ENCODE results near the gene SLC35G1.
A peak's percentile ranks its signal among the peaks of the same experiment; 100 is the strongest.

The SLC35G1 gene, protein sequence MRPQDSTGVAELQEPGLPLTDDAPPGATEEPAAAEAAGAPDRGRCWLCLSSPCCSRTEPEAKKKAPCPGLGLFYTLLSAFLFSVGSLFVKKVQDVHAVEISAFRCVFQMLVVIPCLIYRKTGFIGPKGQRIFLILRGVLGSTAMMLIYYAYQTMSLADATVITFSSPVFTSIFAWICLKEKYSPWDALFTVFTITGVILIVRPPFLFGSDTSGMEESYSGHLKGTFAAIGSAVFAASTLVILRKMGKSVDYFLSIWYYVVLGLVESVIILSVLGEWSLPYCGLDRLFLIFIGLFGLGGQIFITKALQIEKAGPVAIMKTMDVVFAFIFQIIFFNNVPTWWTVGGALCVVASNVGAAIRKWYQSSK

DNA sequence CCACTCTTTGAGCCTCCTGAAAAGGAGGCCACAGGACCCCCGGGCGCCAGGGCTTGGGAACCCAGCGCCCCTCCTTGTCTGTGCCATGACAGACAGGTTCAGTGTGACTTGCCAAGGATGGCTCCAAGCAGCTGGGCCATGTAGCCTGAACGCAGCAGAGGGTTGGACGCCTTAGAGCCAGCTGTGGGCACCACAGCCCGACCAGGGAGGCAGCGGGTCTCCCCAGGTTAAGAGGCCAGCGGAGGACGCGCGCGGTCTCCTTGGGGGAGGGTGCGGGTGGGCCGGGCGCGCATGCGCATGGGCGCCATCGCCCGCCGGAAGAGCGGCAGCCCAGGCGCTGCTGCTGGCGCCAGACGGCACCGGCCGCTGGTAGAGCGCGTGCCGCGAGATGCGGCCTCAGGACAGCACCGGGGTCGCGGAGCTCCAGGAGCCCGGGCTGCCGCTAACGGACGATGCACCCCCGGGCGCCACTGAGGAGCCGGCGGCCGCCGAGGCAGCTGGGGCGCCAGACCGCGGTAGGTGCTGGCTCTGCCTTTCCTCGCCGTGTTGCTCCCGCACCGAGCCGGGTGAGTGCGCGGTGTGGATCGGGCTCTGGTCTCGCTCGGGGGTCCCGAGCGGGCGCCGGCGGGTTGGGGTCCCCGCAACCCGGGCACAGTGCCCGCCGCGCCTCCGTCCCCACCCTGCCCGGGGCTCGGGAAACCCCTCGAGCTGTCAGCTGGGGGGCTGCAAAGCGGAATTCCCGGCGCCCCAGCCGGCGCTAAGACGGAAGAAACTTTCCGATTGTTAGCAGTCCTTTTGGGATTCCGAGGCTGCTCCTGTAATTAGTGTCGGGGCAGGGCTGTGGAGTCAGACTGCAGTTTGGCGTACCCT lies at the start of gene SLC35G1:
Gene SLC35G1 (plus strand): TSS at position 333 of the 870 bp plus-strand sequence. CDS start 56 bp downstream, at position 389.
- DNase-seq: peak; percentile 72

DNA sequence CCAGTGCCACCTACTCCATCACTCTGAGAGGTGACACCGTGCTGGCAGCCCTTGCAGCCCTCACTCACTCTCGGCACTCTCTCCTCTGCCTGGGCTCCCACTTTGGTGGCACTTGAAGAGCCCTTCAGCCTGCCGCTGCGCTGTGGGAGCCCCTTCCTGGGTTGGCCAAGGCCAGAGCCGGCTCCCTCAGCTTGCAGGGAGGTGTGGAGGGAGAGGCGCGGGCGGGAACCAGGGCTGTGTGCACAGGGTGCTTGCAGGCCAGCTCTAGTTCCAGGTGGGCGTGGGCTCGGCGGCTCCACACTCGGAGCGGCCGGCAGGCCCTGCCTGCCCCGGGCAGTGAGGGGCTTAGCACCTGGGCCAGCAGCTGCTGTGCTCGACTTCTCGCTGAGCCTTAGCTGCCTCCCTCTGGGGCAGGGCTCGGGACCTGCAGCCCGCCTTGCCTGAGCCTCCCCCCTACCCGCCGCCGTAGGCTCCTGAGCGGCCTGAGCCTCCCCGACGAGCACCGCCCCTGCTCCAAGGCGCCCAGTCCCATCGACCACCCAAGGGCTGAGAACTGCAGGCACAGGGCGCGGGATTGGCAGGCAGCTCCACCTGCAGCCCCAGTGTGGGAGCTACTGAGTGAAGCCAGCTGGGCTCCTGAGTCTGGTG lies 48.7 kb upstream of the SLC35G1 start:
- no peak for DNase-seq

DNA sequence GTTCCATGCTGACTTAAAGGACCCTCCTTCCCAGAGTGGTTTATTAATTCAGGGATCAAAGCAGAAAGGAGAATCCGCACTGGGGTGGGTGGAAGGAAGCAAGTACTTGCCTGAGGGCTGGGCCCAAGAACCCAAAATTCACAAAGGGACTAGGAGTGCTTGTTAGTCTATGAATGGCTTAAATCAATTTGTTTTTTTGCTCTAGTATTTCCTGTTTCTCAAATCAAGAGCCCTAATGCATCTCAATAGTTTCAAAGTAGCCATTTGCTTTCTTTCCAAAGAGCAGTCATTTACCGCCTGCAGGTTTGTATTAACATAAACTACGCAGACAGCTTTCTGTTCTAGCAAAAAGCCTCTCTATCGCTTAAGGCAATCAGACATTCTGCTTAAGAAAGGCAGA lies 44.2 kb upstream of the SLC35G1 start:
- DNase-seq: no peak

DNA sequence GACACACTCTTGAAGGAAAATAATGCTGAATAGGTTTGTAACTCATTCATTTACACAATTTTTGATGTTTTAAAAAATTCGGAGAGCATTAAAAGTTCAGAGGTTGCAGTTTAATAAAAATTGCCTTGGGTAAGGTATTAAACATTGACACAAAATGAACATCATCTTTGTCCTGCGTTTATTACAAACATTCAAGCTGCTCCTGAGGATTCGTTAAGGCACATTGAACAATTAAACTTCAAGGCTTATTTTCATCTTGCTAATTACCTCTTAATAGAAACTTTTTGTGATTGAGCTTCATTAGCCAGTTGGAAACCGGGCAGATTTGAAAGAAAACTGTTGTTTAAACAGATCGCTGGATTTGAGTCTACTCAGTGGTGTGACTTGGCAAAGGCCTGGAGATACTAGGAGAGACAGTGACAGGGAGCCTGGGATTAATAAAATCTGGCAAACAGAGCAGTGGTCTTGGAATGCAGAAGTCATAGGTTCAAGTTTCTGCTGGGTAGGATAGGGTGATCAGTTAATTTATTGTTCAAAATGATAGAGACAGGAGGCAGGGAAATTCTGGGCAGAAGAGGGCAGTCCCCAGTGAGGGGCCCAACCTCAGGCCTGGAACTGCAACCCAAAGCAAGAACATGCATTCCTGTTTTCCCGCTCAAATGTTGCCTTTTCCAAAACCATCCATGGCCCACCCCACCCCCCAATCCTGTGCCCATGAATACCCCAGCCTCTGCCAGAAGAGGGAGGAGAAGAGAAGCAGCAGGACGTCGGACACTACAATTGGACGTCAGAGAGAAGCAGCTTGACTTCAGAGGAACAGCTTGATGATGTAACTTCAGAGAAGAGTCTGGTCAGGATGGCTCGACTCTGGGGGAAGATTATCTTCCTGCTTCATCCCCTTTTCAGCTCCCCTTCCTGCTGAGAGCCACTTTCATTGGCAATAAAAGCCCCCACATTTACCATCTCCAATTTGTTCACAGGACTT lies 43.5 kb upstream of the SLC35G1 start:
- DNase-seq: no peak

DNA sequence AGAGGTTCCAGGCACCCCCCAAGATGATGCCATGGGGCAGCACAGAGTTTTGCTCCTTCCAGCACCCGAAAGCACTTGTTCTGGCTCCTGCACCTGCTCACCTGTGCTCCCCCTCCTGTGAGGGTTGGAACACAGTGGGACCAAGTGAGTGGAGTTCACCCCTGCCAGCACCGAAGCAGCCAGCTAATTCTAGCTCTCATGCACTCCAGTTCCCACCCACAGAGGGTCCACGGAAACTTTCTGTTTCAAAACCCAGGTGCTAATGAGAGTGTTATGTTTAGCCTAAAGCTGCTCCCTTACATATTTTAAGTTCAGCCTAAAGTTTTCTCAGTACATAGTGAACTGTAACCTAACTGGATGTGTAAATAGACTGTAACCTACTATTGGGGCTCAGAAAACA lies 42.6 kb upstream of the SLC35G1 start:
- DNase-seq: no peak

DNA sequence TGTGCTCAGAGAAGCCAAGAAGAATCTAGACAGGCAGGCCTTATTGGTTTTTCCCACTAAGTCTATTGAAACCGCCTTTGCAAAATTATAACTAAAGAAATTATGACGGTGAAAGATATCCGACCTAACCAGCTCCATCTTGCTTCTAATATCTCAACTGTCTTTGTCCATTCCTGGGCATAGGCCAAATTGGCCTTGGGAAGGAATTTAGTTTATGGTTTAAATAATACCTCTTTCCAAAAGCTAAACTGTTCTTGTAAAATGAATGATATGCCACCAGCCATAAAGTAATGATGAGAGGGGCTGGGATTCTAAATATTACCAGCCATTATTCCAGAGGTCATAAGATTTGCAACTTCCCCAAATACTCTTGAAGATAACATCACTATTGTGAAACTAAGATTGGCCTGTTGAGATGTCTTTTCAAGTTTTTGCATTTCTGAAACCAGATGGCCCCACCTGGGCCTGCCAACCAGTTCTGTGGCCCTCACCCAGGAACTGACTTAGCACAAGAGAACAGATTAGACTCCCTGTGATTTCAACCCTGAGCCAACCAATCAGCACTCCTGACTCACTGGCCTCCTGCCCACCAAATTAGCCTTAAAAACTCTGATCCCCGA lies 41.2 kb upstream of the SLC35G1 start:
- DNase-seq: no peak

DNA sequence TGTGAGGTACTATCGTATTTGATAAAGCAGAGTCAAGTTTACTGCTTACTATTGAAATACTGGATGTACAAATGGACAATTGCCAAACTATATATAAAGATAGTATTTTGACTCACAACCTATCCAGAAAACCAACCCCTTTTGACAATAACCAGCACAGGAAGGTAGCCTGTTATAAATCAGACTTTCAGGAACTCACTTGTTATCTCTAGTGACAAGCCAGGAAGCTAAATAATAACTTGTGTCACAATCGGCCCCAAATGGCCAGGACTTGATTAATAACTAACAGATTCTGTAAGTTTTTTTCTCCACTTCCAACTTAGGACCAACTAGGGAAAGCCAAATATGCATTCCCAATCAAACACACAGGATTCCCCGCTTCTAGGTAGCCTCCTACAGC lies 38.8 kb upstream of the SLC35G1 start:
- DNase-seq: no peak

DNA sequence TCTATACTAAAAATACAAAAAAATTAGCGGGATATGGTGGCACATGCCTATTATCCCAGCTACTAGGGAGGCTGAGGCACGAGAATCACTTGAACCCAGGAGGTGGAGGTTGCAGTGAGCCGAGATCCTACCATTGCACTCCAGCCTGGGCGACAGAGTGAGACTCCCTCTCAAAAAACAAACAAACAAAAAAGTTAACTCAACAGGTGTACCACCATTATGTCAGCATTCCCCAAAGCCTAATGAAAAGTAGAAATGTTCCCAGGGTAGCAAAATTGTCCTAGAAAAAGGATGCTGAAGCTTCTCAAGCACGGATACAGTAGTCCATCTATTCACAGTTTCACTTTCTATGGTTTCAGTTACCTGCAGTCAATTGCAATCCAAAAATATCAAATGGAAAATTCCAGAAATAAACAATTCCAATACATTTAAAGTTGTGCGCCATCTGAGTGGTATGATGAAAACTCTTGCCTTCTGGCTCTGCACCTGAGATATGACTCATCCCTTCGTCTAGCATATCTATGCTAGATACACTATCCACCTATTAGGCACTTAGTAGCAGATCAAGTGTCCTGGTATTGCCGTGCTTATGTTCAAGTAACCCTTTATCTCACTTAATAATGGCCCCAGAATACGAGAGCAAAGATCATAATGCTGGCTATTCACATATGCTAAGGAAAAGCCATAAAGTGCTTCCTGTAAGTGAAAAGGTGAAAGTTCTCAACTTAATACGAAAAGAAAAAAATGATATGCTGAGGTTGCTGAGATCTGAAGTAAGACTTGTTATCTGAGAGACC lies 37.2 kb upstream of the SLC35G1 start:
- no peak for DNase-seq

DNA sequence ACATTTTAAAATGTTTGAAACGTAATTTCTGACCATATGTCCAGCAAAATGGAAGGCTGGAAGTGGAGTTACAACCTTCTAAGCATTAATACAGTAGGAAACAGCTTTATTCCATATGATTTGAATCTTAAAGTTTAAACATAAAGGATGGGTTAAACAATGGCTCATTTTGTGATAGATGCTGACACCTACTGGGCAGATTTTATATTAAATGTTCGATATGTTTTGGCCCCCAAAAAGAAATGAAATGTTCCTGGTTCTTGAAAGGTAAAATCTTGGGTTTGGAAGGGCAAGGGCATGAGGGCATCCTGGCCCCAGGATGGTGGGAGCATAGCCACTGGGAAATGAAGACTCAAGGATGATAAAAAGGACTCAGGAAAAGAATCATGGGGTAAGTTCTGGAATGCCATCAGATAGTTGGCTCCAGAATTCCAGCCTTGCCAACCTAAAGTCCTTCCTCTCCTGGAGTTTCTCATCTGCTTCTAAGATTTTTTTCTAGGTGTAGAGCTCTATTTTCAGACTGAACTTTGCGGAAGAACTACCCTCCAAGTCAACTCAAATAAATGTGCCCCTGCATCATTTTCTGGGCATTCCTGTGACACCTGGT lies 34.6 kb upstream of the SLC35G1 start:
- no peak for DNase-seq

DNA sequence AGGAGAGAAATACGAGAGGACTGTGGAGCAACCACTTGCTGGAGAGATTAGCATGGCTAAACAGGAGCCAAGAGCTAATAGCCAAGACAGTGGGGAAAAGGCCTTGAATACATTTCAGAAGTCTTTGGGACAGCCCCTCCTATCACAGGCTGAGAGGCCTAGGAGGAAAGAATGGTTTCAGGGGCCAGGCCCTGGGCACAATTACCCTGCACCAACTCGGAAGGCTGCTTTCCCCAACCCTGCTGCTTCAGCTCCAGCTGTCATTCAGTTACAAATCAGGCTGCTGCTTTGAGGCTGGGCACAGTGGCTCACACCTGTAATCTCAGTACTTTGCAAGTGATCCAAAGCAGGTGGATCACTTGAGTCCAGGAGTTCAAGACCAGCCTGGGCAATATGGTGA lies 32.0 kb upstream of the SLC35G1 start:
- DNase-seq: no peak

DNA sequence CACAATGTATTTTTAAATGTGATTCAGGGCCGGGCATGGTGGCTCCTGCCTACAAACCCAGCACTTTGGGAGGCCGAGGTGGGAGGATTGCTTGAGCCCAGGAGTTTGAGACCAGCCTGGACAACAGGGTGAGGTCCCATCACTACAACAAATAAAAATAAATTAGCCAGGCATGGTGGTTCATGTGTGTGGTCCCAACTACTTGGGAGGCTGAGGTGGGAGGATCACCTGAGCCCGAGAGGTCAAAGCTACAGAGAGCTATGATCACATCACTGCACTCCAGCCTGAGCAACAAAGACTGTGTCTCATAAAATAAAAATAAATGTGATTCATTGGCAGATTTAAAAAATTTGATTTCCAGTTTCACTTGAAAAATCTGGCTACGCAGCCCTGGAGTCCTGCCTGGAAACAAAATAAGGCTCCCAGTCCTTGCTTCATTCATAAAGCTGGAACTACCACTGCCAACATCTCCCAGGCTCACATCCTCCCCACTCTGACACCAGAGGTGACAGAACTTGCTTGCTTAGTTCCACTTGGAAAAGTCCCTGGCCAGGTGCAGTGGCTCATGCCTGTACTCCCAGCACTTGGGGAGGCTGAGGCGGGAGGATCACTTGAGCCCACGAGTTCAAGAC lies 27.9 kb upstream of the SLC35G1 start:
- DNase-seq: no peak

DNA sequence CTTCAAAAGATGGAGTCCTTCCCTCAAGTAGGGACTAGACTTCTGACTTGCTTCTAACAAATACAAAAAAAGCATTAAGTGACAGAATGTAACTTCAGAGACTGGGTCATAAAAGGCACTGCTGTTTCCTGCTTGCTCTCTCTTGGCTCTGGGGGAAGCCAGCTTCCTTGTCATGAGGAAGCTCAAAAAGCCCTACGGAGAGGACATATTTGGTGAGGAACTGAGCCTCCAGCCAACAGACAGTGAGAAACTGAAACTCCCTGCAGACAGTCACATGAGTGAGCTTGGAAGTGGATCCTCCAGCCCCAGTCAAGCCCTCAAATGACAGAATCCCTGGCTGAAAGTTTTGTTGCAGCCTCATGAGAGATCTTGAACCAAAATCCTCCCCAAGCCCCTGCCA lies 26.3 kb upstream of the SLC35G1 start:
- DNase-seq: no peak

DNA sequence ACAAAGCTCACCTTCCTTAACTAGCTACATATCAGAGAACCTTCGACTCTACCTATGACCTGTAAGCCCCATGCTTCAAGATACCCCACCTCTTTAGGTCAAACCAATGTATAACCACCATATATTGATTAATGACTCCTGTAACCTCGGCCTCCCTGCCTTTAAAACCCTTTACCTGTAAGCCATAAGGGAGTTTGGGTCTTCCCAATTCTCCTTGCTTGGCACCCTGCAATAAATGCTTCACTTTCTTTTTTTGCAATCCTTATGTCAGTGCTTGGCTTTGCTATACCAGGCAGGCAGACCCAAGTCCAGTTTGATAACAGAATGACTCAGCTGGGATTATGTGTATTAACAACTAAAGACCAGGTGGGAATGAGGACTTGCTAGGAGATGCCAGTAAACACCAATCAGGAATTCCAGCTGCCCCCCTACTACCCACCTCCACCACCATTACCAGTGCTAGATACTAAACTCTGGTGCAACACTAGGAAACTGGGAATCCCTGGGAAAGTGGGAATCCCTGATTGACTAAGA lies 22.0 kb upstream of the SLC35G1 start:
- DNase-seq: no peak

DNA sequence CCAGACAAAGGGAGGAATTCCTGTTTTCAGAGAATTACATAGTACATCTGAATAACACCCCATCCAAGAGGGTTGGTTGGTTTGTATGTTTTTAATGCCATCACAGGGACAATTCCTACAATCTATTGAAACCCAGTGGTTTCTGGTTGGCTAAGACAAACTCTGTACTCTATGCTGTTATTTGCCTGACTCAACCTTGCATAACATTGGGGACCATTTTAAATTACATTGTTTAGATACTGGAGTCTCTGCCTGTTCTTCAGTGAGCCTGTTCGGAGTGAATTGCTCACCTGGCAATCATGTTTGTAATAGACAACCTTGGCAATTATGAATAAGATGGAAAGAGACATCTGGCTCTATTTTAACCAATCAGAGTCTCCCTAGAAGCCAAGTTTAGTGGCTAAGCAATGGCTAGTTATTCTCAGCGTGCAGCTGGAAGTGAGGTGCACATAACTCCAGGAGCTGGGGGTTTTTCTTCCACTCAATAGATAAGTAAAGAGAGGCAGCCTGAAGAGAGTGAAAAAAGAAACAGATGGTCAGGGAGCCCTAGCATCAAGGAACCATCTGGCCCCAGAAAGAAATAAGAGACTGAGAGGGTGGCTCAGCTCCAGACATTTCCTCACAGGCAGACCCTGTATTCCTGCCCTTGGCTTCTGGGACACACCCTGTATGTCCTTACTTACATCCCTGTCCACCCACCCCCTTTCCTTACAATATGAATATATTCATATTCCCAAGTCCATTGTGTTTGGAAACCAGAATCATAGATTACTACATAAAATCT lies 21.2 kb upstream of the SLC35G1 start:
- DNase-seq: no peak

DNA sequence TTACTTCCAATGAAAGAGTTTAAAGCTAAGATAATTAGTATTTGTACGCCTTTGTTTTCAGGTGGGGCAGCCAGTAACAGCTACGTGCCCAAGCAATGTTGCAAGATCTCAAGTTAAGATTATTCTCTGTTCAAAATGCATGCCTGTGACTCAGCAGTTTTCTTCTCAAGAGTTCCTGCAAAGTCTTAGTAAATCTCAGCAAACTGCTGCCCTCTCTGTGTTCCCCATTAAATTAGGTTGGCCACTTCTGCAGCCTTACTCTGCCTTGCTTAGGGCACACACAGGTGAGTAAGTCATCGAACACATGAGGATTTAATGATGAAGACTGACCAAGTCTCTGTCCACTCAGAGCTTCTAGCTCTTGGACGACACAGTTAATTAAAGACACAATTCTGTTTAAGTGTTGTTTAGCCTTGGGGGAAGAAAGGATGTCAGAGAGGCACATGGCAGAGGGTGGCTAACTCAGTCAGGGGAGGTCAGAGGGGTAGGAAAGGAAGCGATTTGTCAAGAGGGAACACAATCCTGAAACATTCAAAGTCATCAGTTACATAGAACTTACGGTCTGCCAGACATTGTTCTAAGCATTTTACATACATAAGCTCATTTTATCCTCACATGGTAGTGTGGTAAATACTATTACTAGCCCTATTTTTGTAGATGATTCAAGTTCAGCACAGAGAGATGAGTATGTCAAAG lies 20.2 kb upstream of the SLC35G1 start:
- no peak for DNase-seq

DNA sequence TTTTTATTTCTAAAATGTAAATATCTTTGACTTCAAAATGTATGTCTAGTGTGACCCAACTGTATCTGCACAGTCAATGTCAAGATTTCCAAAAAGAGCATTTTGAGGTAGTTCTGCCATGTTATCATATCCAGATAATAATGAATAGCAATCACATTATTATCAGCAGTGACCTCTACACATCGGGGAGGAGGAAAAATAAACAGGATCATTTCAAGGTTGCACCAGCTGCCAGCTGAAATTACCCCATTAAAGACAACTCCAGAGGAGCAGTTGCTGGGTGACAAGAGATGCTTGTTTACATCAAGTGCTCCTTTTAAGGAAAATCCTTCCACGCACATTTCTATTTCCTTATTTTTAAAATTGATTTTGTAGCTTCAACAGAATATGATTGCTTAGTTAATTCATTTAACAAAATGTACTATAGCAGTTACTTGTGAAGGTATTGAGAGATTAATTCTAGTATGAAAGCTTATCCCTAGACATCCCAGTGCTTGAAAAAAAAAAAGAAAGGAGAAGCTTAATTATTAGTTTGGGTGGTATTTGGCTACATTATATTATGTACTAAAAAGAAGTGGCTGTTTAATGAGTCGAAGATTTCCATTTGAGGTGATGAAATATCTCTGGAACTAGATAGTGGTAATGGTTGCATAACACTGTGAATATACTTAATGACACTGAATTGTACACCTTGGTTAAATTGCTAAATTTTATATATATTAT lies 19.3 kb upstream of the SLC35G1 start:
- no peak for DNase-seq

DNA sequence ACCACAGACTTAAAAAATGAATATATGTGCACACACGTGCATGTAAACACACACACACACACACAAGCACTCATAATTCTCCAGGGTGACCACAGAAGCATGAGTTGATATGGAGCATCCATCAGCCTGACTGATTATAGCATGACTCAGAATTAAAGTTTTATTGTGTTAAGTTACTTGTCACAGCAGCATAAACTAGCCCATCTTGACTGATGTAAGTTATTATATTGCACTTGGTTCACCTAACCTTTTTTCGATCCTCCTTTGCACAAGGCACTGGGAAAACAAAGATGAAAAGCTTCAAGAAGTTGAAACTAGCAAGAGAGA lies 18.8 kb upstream of the SLC35G1 start:
- DNase-seq: no peak

DNA sequence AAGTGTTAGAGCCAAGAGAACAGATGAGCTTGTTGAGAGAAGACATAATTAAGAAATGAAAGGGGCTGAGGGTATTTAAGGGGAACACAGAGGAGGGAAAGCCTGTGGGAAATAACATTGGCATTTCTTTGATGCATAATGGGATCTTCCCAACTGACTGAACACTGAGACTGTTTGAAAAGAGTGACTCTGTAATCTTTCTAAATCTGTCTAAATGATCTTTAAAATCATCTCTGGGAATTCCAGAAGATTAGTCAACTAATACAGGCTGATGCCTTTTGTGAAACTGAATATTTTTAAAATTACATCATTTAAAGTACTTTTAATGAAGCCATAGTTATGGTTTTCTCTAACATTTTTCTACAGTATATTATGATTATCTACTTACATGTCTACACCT lies 17.4 kb upstream of the SLC35G1 start:
- no peak for DNase-seq

Data from stimulated activated CD4-positive, alpha-beta T cell treated with anti-CD3 and anti-CD28 coated beads, Interleukin-1b, Interleukin-23, amount 100 ng/mL, for 48 hours (primary cell).